Neural progenitor cell (in vitro differentiated cells): ENCODE results near the gene PRSS12. TPM values are rescaled to one million over a fixed set of nuclear protein-coding genes. Genes with fewer than 3 reads are reported as not detected.

ENCODE experiments used
- DNase-seq: peaks from one replicate; pipeline ENCODE4 v3.0.0-alpha.2; 2016; ENCODE audit warnings: low spot score
- H2AFZ ChIP-seq: fragments of 200-600 bp; sonication (generic); replicated peaks from 2 replicates; pipeline ENCODE4 v1.6.1; 2016; ENCODE audit warnings: antibody characterized with exemption
- H3F3A ChIP-seq: fragments of 200-600 bp; sonication (generic); 2 replicates; pipeline ENCODE4 v1.6.1; 2016; ENCODE audit warnings: antibody characterized with exemption, low read depth
- H3K27ac ChIP-seq: fragments of 200-600 bp; sonication (generic); 2 replicates; pipeline ENCODE4 v1.5.1; 2016; ENCODE audit warnings: mild to moderate bottlenecking
- H3K27me3 ChIP-seq: fragments of 200-600 bp; sonication (generic); 2 replicates; pipeline ENCODE4 v1.6.1; 2016; ENCODE audit warnings: mild to moderate bottlenecking, moderate library complexity
- H3K36me3 ChIP-seq: fragments of 200-600 bp; sonication (generic); 2 replicates; pipeline ENCODE4 v1.5.1; 2016
- H3K4me1 ChIP-seq: fragments of 200-600 bp; sonication (generic); 2 replicates; pipeline ENCODE4 v1.6.1; 2016; ENCODE audit warnings: mixed run types
- H3K4me2 ChIP-seq: fragments of 200-600 bp; sonication (generic); 2 replicates; pipeline ENCODE4 v1.6.1; 2016
- H3K4me3 ChIP-seq: fragments of 200-600 bp; sonication (generic); 2 replicates; pipeline ENCODE4 v1.5.1; 2016
- H3K79me2 ChIP-seq: fragments of 200-600 bp; sonication (generic); 2 replicates; pipeline ENCODE4 v1.6.1; 2016; ENCODE audit warnings: low read depth
- H3K9ac ChIP-seq: fragments of 200-600 bp; sonication (generic); 2 replicates; pipeline ENCODE4 v1.6.1; 2016
- H3K9me3 ChIP-seq: fragments of 200-600 bp; sonication (generic); 2 replicates; pipeline ENCODE4 v1.5.1; 2016; ENCODE audit warnings: low read depth
- H4K20me1 ChIP-seq: fragments of 200-600 bp; sonication (generic); 2 replicates; pipeline ENCODE4 v1.6.1; 2016; ENCODE audit warnings: low read depth
- H3K27ac Mint-ChIP-seq: 3 replicates; pipeline ENCODE4 v1.8.0; 2021; ENCODE audit warnings: mixed read lengths
- H3K27me3 Mint-ChIP-seq: 2 replicates; pipeline ENCODE4 v1.8.0; 2022; ENCODE audit warnings: low read depth, mild to moderate bottlenecking, inconsistent platforms, moderate library complexity, mixed read lengths; ENCODE audit not compliant: insufficient read depth
- H3K36me3 Mint-ChIP-seq: 3 replicates; pipeline ENCODE4 v1.8.0; 2021; ENCODE audit warnings: mixed read lengths
- H3K4me1 Mint-ChIP-seq: 3 replicates; pipeline ENCODE4 v1.8.0; 2021; ENCODE audit warnings: mixed read lengths
- H3K4me3 Mint-ChIP-seq: 3 replicates; pipeline ENCODE4 v1.8.0; 2021; ENCODE audit warnings: mild to moderate bottlenecking, moderate library complexity, mixed read lengths
- H3K9me3 Mint-ChIP-seq: 3 replicates; pipeline ENCODE4 v1.8.0; 2020; ENCODE audit warnings: mixed read lengths
- EZH2 ChIP-seq: fragments of 200-600 bp; sonication (generic); IDR thresholded peaks from 2 replicates; pipeline ENCODE4 v1.6.1; 2017; ENCODE audit warnings: antibody characterized with exemption, mild to moderate bottlenecking, moderate library complexity
- EZH2phosphoT487 ChIP-seq: fragments of 200-600 bp; sonication (generic); IDR thresholded peaks from 2 replicates; pipeline ENCODE4 v1.6.1; 2017; ENCODE audit warnings: antibody characterized with exemption
- total RNA-seq: library from RNA; depleted of rRNA; stranded (reverse); fragments of >200 nt; gene quantifications from 2 replicates; pipeline ENCODE4 v1.2.3, GENCODE V29; 2015; ENCODE audit warnings: low replicate concordance
- TF ChIP-seq, protein P1 (sequence below): fragments of 200-600 bp; sonication (generic); IDR thresholded peaks from 2 replicates; pipeline ENCODE4 v1.5.1; 2017; ENCODE audit warnings: antibody characterized with exemption, mild to moderate bottlenecking

PRSS12 gene
- total RNA-seq, 1 donor from 2014 or later: 1.9 TPM

DNA sequence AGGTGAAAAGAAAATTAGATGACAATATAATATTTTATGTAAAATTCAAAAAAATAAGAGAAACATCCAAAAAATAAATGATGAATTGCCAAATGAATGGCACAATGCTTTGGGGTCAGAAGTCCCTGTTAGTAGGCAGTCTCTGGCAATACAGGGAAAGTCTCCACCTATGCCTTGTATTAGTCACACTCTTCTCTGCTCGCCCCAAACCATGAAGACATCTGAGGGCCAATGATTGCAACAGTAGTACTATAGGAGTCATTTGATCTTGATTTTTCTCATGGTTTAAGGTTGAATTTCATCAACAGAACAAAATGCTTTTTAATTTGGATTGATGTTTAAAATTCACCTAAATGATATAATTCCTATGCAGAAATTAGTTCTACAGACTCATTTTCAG is 3.9 kb upstream of the PRSS12 start:
- H3F3A ChIP-seq: peaks cover 19% of the 10 kb centered on the region
- Mint-ChIP-seq H3K4me1 (peaks cover 11% of the 10 kb centered on the region), H3K4me3 (no peak overlapping the region), H3K27me3 (peaks cover 15% of the 10 kb centered on the region), H3K27ac (no peak overlapping the region), H3K9me3 (peaks cover 2% of the 10 kb centered on the region), H3K36me3 (no peaks in the 10 kb centered on the region)
- H3K4me2 ChIP-seq: no peak overlapping the region
- DNase-seq: no peak
- H3K9me3 ChIP-seq: no peaks in the 10 kb centered on the region
- H2AFZ ChIP-seq: no peak overlapping the region
- H3K9ac ChIP-seq: no peak overlapping the region
- no peak overlapping the region for H3K4me3 ChIP-seq
- H3K4me1 ChIP-seq: peaks cover 6% of the 10 kb centered on the region
- no peaks in the 10 kb centered on the region for H3K36me3 ChIP-seq
- peaks cover 30% of the 10 kb centered on the region for H3K27me3 ChIP-seq
- no peak overlapping the region for H3K27ac ChIP-seq
- no peaks in the 10 kb centered on the region for H3K79me2 ChIP-seq
- TF ChIP-seq EZH2 (no peak), EZH2phosphoT487 (no peak)
- TF ChIP-seq, protein P1, sequence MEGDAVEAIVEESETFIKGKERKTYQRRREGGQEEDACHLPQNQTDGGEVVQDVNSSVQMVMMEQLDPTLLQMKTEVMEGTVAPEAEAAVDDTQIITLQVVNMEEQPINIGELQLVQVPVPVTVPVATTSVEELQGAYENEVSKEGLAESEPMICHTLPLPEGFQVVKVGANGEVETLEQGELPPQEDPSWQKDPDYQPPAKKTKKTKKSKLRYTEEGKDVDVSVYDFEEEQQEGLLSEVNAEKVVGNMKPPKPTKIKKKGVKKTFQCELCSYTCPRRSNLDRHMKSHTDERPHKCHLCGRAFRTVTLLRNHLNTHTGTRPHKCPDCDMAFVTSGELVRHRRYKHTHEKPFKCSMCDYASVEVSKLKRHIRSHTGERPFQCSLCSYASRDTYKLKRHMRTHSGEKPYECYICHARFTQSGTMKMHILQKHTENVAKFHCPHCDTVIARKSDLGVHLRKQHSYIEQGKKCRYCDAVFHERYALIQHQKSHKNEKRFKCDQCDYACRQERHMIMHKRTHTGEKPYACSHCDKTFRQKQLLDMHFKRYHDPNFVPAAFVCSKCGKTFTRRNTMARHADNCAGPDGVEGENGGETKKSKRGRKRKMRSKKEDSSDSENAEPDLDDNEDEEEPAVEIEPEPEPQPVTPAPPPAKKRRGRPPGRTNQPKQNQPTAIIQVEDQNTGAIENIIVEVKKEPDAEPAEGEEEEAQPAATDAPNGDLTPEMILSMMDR: no peak
- H4K20me1 ChIP-seq: no peaks in the 10 kb centered on the region

DNA sequence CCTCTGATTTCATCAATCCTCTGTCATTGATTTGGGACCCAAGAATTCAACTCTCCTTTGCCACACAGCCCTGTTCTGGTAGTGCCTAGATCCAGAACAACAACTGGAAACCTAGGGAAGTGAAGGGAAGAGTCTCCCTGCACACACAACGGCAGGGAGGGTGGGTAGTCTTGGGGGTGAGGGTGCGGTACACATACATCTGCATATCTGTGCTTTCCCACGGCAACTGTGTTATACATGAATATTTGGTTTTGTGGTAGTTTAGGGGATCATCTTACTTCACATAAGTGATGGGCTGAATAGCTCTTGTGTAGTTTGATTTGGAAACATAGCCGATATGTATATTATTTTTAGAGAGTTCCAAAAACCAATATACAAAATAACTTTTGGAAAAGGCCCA is 3.3 kb upstream of the PRSS12 start:
- no peak overlapping the region for H3K4me2 ChIP-seq
- H3K9ac ChIP-seq: no peak overlapping the region
- H3K27ac Mint-ChIP-seq: no peak overlapping the region
- peaks cover 12% of the 10 kb centered on the region for H3K4me1 Mint-ChIP-seq
- no peaks in the 10 kb centered on the region for H3K79me2 ChIP-seq
- H3K4me3 Mint-ChIP-seq: no peak overlapping the region
- DNase-seq: no peak
- no peak overlapping the region for H3K4me3 ChIP-seq
- H4K20me1 ChIP-seq: no peaks in the 10 kb centered on the region
- no peak overlapping the region for H2AFZ ChIP-seq
- peaks cover 18% of the 10 kb centered on the region for H3K27me3 Mint-ChIP-seq
- H3K9me3 Mint-ChIP-seq: peaks cover 3% of the 10 kb centered on the region
- no peaks in the 10 kb centered on the region for H3K9me3 ChIP-seq
- no peak overlapping the region for H3K27ac ChIP-seq
- H3K36me3 ChIP-seq: no peaks in the 10 kb centered on the region
- H3K27me3 ChIP-seq: peaks cover 36% of the 10 kb centered on the region
- peaks cover 24% of the 10 kb centered on the region for H3F3A ChIP-seq
- peaks cover 6% of the 10 kb centered on the region for H3K4me1 ChIP-seq
- H3K36me3 Mint-ChIP-seq: no peaks in the 10 kb centered on the region
- TF ChIP-seq, protein P1: no peak
- TF ChIP-seq EZH2phosphoT487: no peak
- TF ChIP-seq EZH2: no peak

DNA sequence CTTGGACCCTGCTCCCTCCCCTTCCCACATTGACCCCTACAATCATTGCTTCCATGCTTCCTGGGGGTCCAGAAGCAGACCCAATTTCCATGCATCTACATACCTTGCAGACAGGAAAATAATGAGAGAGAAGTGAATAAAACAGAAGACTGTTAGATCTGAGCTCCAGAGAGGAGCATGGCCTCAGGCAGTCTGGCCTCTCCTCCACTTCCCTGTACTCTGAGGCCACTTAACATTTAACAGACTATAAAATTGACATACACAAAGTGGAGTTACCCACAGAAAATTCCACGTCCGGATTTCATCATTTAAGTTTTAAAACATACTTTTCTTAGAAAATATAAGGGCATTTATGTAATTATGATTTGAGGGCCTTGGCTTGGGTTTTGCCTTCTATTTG is 2.1 kb upstream of the PRSS12 start:
- Histone ChIP-seq H4K20me1 (no peaks in the 10 kb centered on the region), H3K9me3 (no peaks in the 10 kb centered on the region), H3K79me2 (no peaks in the 10 kb centered on the region), H3K36me3 (no peaks in the 10 kb centered on the region), H3K9ac (no peak overlapping the region), H3K4me2 (no peak overlapping the region), H2AFZ (no peak overlapping the region), H3F3A (peaks cover 24% of the 10 kb centered on the region), H3K27ac (no peak overlapping the region), H3K4me3 (no peak overlapping the region), H3K27me3 (peaks cover 48% of the 10 kb centered on the region), H3K4me1 (peaks cover 6% of the 10 kb centered on the region)
- peaks cover 12% of the 10 kb centered on the region for H3K4me1 Mint-ChIP-seq
- H3K9me3 Mint-ChIP-seq: peaks cover 3% of the 10 kb centered on the region
- no peaks in the 10 kb centered on the region for H3K36me3 Mint-ChIP-seq
- H3K27ac Mint-ChIP-seq: no peak overlapping the region
- H3K4me3 Mint-ChIP-seq: no peak overlapping the region
- no peak for DNase-seq
- peaks cover 21% of the 10 kb centered on the region for H3K27me3 Mint-ChIP-seq
- TF ChIP-seq, protein P1: no peak
- TF ChIP-seq EZH2phosphoT487 (no peak), EZH2 (no peak)
